ENCODE results near the gene CEP170B.
"Not testable (repeated sequence)": the region's sequence is repeated elsewhere in the genome, so short reads cannot be mapped to it uniquely, and the experiment has no call there.

Gene CEP170B

DNA sequence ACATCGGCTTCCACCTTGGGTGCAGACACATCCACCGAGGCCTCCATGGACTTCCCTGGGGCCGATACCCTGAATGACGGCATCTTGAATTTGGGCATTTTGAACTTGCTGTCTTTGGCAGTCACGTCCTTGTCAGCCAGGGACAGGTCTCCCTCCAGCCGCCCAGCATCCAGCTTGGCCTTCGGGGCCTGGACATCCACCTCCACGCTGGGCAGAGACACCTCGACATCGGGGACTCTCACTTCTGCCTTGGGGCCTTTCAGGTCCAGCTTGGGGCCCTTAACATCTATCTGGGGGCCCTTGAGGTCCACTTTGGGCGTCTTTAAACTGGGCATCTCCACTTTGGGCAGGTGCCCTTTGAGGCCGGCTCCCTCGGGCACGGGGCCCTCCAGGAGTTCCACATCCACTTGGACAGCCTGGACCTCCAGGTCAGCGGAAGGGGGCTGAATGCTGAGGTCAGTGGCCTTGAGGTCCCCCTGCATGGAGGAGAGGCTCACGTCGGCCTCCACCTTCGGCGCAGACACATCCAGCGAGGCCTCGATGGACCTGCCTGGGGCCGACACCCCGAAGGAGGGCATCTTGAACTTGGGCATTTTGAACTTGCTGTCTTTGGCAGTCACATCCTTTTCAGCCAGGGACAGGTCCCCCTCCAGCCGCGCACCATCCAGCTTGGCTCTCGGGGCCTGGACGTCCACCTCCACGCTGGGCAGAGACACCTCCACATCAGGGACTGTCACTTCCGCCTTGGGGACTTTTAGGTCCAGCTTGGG, 79.6 kb downstream of the CEP170B start:
- DNase-seq (ENCODE audit: low read depth), result not testable (repeated sequence)

DNA sequence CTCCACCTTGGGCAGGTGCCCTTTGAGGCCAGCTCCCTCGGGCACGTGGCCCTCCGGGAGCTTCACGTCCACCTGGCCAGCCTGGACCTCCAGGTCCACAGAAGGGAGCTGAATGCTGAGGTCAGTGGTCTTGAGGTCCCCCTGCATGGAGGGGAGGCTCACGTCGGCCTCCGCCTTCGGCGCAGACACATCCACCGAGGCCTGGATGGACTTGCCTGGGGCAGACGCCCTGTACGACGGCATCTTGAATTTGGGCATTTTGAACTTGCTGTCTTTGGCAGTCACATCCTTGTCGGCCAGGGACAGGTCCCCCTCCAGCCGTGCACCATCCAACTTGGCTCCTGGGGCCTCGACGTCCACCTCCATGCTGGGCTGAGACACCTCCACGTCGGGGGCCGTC, 80.2 kb downstream of the CEP170B start:
- DNase-seq (ENCODE audit: low read depth), result not testable (repeated sequence)

Data from CMK (cell line).